NCI-H345 treated with DMSO at 0.1 percent for 48 hours (cell line): ENCODE measurements around the gene CDK8.

Experiments used
- DNase-seq: peaks from one replicate; lab custom pipeline; 2025; ENCODE audit not compliant: unreplicated experiment; lab: John Stamatoyannopoulos, UW

Gene CDK8

DNA sequence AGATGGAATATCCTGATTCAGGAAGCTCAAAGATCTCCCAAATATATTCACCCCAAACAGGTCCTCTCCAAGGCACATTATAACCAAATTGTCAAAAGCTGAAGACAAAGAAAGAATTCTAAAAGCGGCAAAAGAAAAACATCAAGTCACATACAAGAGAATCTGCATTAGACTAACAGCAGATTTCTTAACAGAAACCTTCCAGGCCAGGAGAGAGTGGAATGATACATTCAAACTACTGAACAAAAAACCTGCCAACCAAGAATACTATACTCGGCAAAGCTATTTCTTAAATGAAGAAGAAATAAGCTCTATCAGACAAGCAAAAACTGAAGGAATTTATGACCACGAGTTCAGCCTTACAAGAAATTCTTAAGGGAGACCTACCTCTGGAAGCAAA is 183.0 kb downstream of the CDK8 start:
- DNase-seq: no peak

DNA sequence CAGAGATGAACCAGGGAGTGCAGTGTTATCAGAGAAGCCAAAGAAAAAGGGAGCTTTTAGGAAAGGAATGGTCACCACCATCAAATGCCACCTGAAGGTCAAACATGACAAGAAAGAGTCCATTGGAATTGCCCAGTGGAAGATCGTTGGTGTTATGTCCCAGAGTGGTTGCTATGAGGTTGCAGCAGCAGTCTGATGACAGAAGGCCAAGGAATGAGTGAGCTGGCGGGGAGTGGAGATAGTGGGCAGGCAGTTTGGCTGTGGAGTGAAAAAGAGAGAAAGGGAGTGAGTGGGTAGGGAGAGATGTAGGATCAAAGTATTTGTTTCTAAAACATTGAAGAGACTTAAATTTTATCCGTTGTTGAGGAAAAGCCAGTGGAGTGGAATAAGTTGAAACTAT is 186.2 kb downstream of the CDK8 start:
- DNase-seq: no peak

DNA sequence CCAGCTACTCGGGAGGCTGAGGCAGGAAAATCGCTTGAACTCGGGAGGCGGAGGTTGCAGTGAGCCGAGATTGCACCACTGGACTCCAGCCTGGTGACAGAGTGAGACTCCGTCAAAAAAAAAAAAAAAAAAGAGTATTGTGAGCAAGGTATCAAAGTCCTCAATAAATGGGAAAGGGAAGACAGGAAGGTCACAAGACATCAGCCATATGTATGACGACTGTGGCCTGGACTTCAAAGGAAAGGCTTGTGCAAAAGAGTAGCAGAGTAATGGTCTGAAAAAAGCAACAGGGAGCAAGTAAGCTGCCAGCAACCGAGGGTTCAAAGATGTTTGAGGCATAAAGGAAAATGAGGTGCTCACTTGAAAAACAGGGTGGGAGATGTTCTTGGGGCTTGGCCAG is 187.5 kb downstream of the CDK8 start:
- no peak for DNase-seq

DNA sequence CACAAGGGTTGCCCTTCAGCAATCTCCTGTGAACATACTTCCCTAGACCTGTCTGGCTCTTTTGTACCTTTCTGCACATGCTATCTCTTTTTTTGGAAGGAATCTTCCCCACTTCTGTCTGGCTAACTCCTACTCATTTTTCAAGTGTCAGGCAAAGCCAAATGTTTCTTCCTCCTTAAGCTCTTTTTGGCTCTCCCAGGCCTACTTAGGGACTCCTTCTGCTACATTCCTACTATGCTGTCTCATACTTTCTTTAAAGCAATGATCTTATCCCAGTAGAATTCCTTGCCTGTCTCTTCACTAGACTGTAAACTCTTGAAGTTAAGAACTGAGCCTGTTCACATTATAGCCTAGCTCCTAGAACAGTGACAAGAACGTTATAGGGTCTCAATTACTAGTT is 188.6 kb downstream of the CDK8 start:
- DNase-seq: no peak

DNA sequence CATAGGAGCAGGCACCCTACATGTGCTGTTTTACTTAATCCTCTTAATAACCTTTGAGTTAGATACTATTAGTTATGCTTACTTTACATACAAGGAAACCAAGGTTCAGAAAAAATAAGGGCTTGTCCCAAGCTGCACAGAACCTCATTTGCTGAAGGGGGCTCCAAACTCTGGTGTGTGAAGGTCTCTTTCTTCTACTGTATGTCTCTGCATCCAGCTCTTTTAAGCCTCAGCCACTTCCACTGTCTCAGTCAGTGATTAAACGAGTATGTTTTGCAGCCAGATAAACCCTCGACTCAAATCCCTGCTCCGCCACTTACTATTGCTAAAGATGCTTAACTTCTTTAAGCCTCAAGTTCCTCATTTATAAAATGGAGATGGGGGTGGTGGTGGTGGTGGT is 191.2 kb downstream of the CDK8 start:
- no peak for DNase-seq

DNA sequence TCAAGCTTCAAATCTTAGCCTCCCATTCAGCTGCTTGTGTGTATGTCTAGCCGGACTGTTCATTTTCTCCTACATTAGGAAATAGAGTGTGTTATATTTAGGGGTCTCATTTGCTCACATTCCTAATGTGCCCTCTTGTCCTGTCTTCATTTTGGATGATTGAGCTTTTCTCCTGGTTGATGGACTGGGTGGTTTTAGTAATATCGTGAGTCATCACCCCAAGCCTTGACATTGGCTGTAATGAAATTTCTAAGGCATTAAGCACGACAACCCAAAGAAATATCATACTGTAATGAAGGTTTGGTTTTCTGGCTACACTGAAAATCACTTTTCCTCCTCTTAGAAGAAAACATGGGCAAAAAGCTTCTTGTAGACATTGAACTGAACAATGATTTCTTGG is 192.8 kb downstream of the CDK8 start:
- no peak for DNase-seq

DNA sequence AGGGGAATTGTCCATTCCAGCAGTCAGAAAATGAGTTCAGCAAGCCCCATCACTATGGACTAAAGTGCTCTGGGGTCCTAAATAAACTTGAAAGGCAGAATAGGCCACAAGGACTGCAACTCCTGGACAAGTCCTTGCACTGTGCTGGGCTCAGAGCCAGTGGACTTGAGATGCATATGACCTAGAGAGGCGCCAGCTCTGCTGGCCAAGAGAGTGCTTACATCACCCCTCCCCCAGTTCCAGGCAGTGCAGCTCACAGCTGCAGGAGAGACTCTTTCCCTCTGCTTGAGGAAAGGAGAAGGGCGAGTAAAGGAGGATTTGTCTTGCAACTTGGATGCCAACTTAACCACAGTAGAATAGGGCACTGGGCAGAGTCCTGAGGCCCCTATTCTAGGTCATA is 194.1 kb downstream of the CDK8 start:
- no peak for DNase-seq

DNA sequence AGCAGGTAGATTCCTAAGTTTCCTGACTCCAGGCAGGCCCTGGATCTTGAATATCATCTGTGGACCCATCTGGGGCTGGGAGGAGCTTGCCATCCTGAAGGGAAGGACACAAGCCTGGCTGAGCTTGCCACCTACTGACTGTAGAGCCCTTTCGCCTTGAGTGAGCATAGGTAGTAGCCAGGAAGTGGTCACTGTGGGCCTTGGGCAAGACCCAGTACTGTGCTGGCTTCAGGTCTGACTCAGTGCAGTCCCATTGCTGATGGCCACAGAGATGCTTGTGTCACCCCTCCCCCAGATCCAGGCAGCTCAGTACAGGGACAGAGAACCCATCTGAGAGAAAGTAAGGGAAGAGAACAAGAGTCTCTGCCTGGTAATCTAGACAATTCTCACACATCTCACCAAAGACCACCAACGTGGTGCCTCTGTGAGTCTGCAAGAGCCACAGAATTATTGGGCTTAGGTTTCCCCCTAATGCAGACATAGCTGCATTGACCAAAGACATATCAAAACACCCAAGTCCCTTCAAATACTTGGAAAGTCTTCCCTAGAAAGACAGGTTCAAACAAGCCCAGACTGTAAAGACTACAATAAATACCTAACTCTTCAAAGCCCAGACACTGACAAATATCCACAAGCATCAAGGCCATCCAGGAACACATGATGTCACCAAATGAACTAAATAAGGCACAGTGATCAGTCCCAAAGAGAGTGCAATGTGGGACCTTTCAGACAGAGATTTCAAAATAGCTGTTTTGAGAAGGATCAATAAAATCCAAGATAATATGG is 195.3 kb downstream of the CDK8 start:
- no peak for DNase-seq
